Right ventricle myocardium superior (tissue), 1 donor: ENCODE measurements around the gene TPRG1. TPM values are rescaled to one million over a fixed set of nuclear protein-coding genes. Genes with fewer than 3 reads are reported as not detected.

ENCODE experiments used
- ATAC-seq: fragments of 200-7000 bp; cut with Tn5 transposase; one replicate; pipeline ENCODE4 v1.9.1; 2020; ENCODE audit warnings: mild to moderate bottlenecking; ENCODE audit not compliant: poor library complexity
- DNase-seq: peaks from one replicate; pipeline ENCODE4 v3.0.0-alpha.2; 2020
- intact Hi-C: fragments of 100-400 bp; cut with DNase I; formaldehyde crosslinking; loops from one replicate; pipeline ENCODE4 v1.11.2; 2022
- long read RNA-seq: library from polyadenylated mRNA; unstranded; transcript quantifications from one replicate; pipeline ENCODE4 v2.0.0, GENCODE V29; 2021
- total RNA-seq: library from RNA; stranded (reverse); fragmentation: NEBNext Ultra II Directional; extraction: Animal tissue kit (Norgen Biotek cat#: 25700); gene quantifications from one replicate; pipeline ENCODE4 v1.2.1, GENCODE V29; 2021
- donor health status: DM: no; HTN: yes; CAD: no; lungs with severe emphysema.

TPRG1 gene
- total RNA-seq = 2.7 TPM
- long read RNA-seq, partial matches to known transcripts = 1 of 3 reads
- long read RNA-seq, other reads (novel, unspliced or antisense) = 2 of 3 reads

DNA sequence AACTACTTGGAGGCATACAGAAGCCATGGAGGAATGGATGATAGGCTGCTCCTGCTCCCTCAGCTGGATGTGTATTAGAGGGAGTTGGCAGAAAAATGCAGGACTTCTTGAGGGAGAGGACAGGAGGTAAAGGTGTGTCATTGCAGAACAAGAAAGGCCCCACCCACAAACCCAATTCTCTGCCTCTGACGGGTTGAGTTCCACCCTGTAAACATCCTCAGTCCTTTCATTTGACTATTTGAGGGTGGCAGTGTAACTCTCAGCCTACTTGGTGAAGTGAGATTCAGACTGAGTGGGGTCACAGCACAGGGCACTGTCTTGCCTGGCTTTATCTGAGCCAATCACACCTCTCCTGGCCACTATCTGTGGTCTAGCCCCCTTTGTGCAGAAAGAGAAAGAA lies at the start of gene TPRG1:
TSS of gene TPRG1 (plus strand) at position 265 of the 400 bp plus-strand sequence. CDS start 35,414 bp downstream, outside the sequence.
- intact Hi-C loops = no loop called here

GRCh38 chr3:189122110-189122509 lies 49.7 kb upstream of the TPRG1 start:
- DNase-seq (no peak), ATAC-seq (peak; percentile 54)
- intact Hi-C loops = no loop called here

More for the DNA sequence above, at the start of gene TPRG1:
- no peak for ATAC-seq
- DNase-seq = no peak

DNA sequence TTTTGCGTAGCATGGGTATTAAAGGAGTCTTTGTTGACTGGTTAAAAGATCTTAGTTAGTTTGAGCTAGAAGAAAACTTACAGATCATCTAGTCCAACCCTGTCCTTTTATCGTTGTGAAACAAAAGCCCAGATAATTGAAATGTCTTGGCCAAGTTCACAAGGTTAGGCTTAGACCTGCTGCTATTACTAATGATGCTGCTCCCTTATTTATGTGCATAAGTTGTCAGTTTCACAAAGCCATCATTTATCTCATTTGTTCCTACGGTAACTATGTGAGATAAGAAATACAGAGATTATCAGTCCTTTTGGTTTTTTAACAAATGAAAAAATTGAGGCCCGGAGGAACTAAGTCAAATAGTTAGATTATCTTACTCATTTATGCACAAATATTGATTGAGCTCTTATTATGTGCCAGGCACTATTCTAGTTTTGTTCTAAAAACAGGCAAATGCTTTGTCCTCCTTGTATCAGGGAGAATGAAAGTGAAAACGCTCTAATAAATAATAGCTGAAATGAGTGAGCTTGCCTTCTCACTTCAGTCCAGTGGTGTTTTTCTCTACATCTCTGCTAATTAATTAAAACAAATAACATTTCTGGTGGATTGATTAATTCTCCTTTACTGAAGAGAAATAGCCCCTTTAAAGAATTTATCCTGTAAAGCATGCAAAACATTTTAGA lies 49.1 kb upstream of the TPRG1 start:
- intact Hi-C loops = no loop called here
- peak; percentile 48 for ATAC-seq

GRCh38 chr3:189123595-189124387 lies 48.0 kb upstream of the TPRG1 start:
- DNase-seq (peak; percentile 72), ATAC-seq (peak; percentile 93)
- intact Hi-C loops = no loop called here

More for the DNA sequence above, 49.1 kb upstream of the TPRG1 start:
- no peak for DNase-seq

GRCh38 chr3:189132231-189132671 lies 39.5 kb upstream of the TPRG1 start:
- DNase-seq (peak; percentile 57), ATAC-seq (peak; percentile 79)
- intact Hi-C loops = no loop called here

DNA sequence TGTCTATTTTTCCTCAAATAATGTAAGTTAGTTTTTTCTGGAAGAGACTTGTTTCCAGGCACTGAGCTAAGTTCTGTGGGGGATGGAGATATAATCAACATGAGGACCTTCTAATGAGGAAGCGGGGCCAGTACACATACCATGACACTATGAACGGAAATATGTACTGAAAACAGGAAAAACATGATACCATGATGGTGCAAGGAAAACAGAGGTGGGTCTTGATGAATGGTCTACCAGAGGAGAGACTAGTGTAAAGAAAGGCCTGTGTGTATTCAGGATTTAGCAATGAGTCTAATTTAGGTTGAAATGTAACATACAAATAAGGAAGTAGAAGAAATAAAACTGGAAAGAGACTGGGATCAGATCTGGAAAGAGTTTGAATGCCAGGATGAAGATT lies 38.9 kb upstream of the TPRG1 start:
- intact Hi-C loops = no loop called here
- ATAC-seq (no peak), DNase-seq (no peak)

- intact Hi-C loops = no loop called here
- ATAC-seq = no peak
- no peak for DNase-seq
Observed at GRCh38 chr3:189133768-189134167, 38.0 kb upstream of the TPRG1 start.

- DNase-seq = no peak
- ATAC-seq = no peak
- intact Hi-C loops = no loop called here
Observed at GRCh38 chr3:189137416-189137815, 34.4 kb upstream of the TPRG1 start.

GRCh38 chr3:189138901-189139610 lies 32.7 kb upstream of the TPRG1 start:
- intact Hi-C loops = no loop called here
- peak; percentile 15 for ATAC-seq
- no peak for DNase-seq

DNA sequence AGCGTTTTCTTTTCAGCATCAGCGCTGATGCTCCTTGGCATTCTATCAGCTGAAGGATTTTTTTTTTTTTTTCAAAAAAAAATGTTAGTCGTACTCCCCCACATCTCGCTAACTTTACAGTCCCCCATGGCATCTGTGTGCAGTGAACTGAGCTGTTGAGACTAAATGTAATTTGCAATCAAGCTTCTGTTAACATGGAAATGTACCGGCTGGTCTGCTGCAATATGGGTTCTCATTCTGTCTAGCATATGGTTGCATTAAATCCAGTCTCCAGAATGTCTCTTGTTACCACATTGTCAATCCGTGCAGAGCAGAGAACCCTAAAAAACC lies 32.2 kb upstream of the TPRG1 start:
- DNase-seq (no peak), ATAC-seq (no peak)
- intact Hi-C loops = no loop called here

DNA sequence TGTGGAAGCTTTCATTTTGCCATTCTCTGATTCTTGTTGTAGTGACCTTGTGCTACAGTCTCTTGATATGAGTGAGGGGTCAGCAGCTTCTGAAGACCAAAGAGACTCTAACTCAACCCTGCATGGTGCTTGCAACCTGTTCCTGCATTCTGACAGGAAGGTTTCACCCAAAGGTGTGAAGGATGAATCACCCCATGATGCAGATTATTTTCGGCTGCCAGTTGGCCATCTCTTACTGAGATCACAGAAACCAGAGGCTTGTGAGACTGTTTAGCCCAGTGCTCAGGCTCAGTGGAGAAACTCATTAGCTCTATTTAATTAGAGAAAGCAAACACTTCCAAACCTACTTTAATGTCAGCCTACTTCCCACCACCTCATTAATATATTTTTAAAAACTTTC lies 29.2 kb upstream of the TPRG1 start:
- ATAC-seq (no peak), DNase-seq (no peak)
- intact Hi-C loops = no loop called here

DNA sequence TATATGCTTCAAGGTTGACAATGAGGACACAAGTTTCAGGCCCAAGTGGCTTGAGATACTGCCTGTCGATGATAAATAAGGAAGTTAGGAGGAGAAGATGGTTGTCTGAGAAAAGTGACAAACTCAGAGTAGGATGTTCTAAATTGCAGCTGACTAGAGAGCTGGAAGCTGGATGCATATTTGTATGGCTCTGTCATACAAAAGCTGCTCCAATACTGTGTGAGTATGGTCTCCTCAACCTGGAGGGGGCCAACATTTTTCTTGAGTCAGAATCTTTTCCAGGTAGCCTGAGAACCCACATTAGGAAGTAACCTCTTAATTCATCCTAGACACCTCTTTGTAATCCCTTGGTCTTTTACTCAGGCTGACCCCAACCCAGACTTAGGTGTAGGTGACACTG lies 28.4 kb upstream of the TPRG1 start:
- ATAC-seq = no peak

DNA sequence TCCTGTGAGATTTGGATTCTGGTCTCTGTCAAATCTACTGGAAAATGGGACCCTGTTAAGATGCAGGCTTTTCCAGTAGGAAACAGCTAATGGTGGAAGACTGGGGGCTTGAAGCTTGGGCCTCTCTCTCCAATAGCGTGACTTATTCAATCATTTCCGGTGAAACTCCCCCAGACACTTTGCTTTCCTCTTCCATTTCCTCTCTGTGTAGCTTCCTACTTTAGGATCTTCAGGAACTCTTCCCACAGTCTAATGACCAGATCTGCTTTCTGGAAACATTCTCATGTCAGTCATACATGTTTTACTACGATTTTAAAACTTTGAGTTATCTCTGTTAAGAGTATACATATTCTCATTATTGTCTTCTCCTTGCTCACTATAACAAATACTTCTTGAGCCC lies 28.0 kb upstream of the TPRG1 start:
- DNase-seq = no peak
- intact Hi-C loops = no loop called here

More for the DNA sequence above, 28.4 kb upstream of the TPRG1 start:
- DNase-seq = no peak
- intact Hi-C loops = no loop called here

GRCh38 chr3:189144645-189145044 lies 27.1 kb upstream of the TPRG1 start:
- DNase-seq = no peak
- ATAC-seq = peak; percentile 67
- intact Hi-C loops = loop anchor here (5.0 kb wide), 2 partner anchors 187 to 1402 kb away; no protein-coding TSS in a partner anchor

More for the DNA sequence above, 28.0 kb upstream of the TPRG1 start:
- ATAC-seq = no peak

- no peak for ATAC-seq
- no peak for DNase-seq
- intact Hi-C loops = loop anchor here (5.0 kb wide), 2 partner anchors 190 to 1405 kb away; no protein-coding TSS in a partner anchor
Observed at GRCh38 chr3:189146848-189147247, 24.9 kb upstream of the TPRG1 start.

- DNase-seq = peak; percentile 57
- intact Hi-C loops = loop anchor here (5.0 kb wide), 2 partner anchors 191 to 1406 kb away; no protein-coding TSS in a partner anchor
Observed at GRCh38 chr3:189148081-189148507, 23.7 kb upstream of the TPRG1 start.

GRCh38 chr3:189149203-189149602 lies 22.6 kb upstream of the TPRG1 start:
- intact Hi-C loops = loop anchor here (5.0 kb wide), 2 partner anchors 192 to 1407 kb away; no protein-coding TSS in a partner anchor
- DNase-seq = no peak
- ATAC-seq = no peak

More at GRCh38 chr3:189148081-189148507, 23.7 kb upstream of the TPRG1 start:
- peak; percentile 81 for ATAC-seq

DNA sequence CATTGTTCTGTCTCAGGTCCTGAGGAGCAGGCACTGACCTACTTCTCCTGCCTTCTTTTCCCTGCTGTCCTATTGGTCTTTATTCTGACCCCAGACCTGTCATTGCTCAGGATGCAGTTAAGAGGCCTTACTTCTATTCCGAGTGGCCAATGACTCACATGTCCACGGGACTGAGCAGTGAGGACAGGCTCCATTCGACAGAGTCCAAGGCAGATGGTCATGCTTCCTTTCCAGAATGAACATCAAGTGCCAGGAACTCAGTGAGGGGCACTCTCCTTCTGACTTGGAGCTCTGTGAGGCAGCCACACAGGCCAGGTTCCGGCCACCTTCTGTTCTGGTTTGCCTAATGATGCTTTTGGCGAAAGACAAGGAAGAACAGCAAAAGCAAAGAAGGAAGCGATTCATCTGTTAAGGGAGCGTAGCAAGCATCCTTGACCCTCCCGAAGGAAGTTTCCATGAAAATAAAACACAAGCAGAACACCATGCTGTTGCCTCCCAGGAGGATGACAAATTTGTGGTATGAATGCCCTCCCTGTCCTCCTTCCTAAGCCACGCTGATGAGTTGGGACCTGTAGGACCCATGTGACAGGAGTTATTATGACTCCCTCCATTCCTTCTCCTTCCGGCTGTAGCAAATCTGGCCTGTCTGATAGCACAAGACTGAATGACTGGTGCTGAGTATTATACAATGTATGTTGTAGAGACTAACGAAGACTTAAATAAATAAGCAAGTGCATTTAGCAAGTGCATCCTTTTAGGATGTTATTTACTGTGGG lies 14.4 kb upstream of the TPRG1 start:
- DNase-seq = no peak
- intact Hi-C loops = no loop called here

More for the DNA sequence above, 14.4 kb upstream of the TPRG1 start:
- no peak for ATAC-seq
